Kidney glomerular epithelial cell (primary cell): ENCODE results near the gene SERPINB8.
"Not testable (repeated sequence)": the region's sequence is repeated elsewhere in the genome, so short reads cannot be mapped to it uniquely, and the experiment has no call there.

ENCODE experiments used
- DNase-seq: peaks from one replicate; lab custom pipeline; 2025; lab: John Stamatoyannopoulos, UW

SERPINB8 gene

DNA sequence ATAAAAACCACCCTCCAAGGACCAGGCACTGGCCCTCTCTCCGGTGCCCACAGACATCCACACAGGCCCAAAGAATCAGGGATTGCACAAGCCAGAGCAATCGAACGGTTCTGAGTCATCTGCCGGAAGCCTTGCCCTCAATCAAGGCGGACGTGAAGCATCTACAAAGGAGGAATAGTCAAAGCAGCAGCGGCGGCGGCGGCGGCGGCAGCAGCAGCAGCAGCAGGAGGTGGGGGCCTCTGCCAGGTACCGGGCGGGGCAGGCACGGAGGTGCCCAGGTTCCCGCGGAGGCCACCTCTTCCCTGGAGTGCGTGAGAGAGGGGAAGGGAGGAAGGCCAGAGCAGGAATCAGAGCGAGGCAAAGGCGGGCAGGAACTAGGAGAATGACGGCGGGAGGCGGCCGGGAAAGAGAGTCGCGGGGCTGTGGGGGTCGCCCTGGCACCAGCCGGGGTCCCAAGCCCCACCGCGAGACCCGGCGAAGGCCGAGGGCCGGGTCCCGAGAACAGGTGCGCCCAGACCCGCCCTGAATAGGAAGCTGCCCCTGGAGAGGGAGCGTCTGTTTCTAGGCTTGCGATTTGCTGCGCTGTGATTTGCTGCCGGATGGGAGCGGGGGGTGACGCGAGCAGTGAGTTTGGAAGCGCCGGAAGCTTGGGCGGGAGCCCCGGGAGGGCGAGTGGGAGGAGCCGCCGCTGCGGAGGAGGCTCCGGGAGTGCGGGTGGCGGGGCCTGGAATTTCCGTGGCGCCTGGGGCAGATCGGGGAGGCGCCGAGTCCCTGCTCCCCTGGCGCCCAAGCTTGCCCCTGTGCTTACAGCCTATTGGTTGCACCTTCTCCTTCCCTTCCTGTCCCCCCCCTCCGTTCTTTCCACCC lies at the start of gene SERPINB8:
TSS of gene SERPINB8 (plus strand) at position 140 of the 867 bp plus-strand sequence. CDS start 8,228 bp downstream, outside the sequence.
- peak; percentile 92 for DNase-seq

DNA sequence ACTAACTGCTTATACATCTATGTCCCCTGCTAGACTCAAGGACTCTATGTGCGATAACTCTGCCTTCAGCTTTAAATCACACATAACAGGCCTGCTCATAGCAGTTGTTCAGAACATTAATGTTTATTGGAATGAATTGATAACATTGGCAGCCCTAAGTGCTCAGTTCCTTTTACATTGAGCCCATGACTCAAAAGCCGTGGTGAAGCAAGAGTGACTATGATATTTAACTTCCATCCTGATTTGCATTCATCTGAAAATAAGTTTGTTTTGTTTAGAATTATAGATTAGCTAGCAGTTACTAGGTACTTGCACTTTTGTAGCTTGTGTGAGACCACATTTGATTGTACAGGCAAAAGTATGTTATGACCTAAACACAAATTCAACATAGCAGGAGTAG lies 47.8 kb upstream of the SERPINB8 start:
- no peak for DNase-seq

GRCh38 chr18:63924551-63924950 lies 45.3 kb upstream of the SERPINB8 start:
- DNase-seq: no peak

- DNase-seq: no peak
These were observed 41.5 kb upstream of the SERPINB8 start for GRCh38 chr18:63928331-63928730.

DNA sequence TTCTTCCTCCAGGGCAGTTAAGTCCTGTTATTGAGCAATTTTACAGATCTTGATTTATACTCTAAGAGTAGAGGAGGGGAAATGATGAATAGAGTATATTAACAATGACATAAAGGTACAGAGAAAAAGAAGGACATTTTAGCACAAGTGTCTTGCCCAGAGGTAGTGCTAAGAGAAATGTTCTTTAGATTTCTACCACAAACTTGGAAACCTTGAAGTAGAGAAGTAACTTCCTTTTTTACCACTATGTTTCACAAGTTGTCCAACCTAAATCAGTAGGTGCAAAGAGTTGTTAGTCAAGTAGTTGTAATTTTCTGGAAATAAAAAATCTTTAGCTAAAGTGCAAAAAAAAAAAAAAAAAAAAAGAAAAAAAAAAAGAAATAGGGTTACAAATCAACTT lies 40.5 kb upstream of the SERPINB8 start:
- DNase-seq: not testable (repeated sequence)

DNA sequence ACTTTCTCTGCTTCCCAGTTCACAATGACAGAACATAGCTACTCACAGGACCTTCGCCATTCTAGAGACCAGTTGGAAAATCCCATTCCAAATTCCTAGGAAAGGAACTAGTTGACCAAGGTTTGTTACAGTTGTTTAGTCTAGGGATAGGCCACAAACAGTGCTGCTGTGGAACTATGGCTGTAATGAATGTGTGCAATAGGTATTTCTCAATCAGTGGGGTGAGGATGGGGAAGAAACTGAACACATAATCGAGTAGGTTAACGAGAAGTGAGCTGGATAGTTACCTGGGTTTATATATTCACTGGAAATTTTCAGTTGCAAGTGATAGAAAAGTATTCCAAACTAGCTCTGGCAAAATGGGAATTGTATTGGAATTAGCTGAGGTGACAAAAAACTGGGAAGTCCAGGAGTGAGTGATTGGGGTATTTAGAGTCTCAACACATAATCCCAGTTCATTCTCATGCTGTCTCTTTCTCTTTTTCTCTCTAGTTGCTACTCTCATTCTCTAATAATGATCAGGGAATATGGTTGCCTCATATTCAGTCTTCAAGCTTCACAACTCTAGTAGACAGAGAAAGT lies 39.0 kb upstream of the SERPINB8 start:
- DNase-seq: no peak

DNA sequence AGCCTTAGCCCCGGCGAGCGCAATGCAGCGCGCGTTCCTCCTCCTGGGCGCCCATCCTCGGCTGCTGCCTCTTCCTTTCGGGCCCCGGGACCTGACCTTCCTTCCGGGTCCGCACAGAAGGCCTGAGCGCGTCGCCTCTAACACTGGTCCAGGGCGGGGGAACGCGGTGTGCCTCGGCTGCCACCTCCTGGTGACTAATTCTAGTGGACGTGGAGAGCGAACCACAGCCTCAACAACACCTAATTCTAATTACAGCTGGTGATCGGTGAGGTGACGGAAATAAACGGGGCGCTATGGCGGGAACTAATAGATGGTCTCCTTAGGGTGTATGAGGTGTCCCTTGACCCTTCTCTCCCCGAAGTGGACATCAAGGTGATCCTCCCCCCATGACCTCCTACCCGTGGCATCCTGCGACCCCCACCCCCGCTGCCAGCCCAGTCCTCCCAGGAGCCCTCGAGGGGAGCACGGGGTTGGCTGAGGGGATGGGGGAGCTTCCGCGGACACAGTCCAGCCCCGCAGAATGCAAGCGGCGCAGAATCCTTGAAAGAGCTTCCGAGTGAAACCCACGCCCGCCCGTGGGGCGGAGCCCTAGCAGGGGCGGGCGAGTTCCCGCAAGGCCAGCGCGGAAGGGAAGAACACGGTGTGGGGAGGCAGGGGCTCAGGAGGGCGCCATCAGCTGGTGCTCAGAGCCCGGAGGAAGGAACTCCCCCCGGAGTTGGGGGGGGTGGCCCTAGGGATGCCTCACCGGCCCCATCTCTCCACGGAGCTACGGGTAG lies 33.5 kb upstream of the SERPINB8 start:
- DNase-seq: peak; percentile 51

DNA sequence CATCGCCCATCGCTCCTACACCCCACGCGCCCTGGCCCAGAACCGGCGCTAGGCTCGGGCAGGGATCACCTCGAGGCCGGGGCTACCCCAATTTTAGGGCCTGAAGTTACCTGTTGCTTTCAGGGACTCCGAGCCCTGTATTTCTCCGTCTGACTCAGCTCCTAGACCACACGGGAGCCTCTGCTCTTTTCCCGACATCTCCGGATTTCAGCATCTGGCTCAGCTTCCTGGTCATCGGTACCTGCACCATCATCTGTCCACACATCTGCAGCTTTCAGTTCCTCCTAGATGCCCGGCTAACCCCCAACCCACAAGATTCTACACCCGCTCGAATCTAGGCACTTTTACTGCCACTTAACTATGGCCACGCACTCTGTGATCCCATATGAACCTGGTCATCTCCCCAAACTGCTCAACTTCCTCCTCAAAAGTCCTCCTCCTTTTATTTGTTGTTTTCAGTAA lies 32.9 kb upstream of the SERPINB8 start:
- DNase-seq: no peak

DNA sequence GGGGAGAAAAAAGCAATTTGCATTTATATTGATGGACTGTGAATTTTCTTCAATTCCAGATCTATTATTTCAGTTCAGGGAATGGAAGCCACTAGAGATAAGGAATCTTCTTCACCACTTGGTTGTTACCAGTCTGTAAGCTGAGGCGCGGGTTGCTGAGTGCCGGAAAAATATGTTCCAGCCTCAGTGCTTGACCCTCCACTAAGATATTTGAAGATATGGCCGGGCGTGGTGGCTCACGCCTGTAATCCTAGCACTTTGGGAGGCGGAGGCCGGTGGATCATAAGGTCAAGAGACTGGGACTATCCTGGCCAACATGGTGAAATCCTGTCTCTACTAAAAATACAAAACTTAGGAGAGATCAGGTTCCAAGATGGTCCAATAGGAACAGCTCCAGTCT lies 29.9 kb upstream of the SERPINB8 start:
- DNase-seq: no peak

- DNase-seq: not testable (repeated sequence)
These were observed 29.3 kb upstream of the SERPINB8 start for GRCh38 chr18:63940543-63941050.

GRCh38 chr18:63947051-63947790 lies 22.7 kb upstream of the SERPINB8 start:
- DNase-seq: no peak

- DNase-seq: no peak
These were observed 20.7 kb upstream of the SERPINB8 start, which contains the start of gene HMSD for GRCh38 chr18:63949068-63949737. TSS of gene HMSD (plus strand) at chr18:63949301. CDS start at chr18:63953456, 4,155 bp downstream.

- peak; percentile 16 for DNase-seq
These were observed 18.6 kb upstream of the SERPINB8 start for GRCh38 chr18:63951302-63951705.

- DNase-seq: no peak
These were observed 16.1 kb upstream of the SERPINB8 start for GRCh38 chr18:63953811-63954210.

- DNase-seq: no peak
These were observed 13.1 kb upstream of the SERPINB8 start for GRCh38 chr18:63956755-63957154.

GRCh38 chr18:63960891-63961290 lies 9.0 kb upstream of the SERPINB8 start:
- DNase-seq: no peak

GRCh38 chr18:63961435-63961980 lies 8.4 kb upstream of the SERPINB8 start:
- no peak for DNase-seq

DNA sequence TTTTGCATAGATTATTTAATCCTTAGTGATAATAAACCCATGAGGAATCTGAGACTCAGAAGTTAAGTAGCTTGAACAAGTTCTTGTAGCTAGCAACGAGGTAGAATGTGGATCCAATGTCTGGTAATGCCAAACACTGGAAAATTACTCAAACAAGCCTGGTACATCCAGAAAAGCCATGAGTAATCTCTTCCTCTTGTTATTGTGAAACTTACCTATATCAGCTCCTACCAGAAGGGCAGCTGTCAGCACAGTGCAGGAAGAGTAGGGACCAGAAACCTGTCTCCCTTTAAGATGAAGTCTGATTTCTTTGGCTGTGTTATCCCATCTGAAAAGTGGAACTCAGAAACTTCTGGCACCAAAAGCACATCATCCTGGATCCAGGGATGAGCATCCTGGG lies 7.7 kb upstream of the SERPINB8 start:
- DNase-seq: no peak

- DNase-seq: peak; percentile 67
These were observed 6.1 kb upstream of the SERPINB8 start for GRCh38 chr18:63963615-63964256.

GRCh38 chr18:63964908-63965307 lies 5.0 kb upstream of the SERPINB8 start:
- DNase-seq: no peak
